ENCODE data around the gene CCDC77.

The CCDC77 gene

DNA sequence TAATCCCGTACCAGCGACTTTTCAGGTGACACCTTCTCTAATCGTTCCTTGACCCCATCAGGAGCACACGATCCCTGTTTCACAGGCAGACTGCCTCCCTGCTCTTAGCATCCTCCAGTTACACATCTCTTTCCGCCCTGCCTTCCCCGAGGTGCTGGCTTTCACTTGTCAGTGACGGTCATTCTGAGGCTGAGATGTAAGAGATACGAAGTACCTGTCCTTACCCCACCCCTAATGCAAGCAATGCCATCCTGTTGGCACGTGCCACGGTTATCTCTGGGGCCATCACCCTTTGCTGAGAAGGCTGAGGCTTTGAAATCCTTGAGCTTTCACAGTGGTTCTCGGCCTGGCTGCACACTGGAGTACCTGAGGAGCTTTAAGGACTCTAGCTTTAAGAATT lies 82.7 kb downstream of the CCDC77 start:
- no peak for DNase-seq

DNA sequence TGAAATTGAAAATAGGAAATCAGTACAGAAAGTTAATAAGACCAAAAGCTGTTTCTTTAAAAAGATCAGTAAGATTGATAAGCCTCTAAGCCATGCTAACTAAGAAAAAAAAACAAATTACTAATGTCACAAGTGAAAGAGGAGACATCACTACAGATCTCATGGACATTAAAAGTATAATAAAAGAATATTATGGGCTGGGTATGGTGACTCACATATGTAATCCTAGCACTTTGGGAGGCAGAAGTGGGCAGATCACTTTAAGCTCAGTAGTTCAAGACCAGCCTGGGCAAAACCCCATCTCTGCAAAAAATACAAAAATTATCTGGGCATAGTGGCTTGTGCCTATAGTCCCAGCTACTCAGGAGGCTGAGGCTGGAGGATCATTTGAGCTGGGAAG lies 88.8 kb downstream of the CCDC77 start:
- no peak for DNase-seq
